ENCODE data around the gene ANKRD6.

DNA sequence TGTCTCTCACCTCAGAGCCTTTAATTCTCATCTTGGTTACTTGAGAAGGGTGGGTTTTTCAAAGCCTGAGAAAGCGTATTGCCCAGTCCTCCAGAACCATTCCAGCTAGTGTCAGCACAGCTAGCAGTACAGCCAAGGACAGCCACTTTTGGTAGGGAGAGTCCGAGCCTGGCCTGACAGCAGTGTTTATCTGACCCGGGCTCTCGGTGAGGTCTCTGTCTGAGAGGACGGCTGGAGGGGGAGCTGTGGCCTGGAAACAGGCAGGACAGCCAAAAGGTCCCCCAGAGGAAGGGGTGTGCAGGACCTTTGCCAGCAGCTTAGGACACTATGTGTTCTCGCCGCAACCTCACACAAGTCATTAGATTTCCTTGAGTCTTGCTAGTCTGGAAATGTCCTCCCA lies 166.8 kb downstream of the ANKRD6 start:
- TF ChIP-seq EZH2 (IDR thresholded peaks at IDR 0.05; ENCODE audit: borderline replicate concordance, low read depth, low read length, poor library complexity, severe bottlenecking) (no peak), CTCF (conservative IDR thresholded peaks at IDR 0.05; ENCODE audit: low read depth, low read length) (no peak)

Data from A673 (cell line).